Sigmoid colon (tissue), 4 donors: Measurements from ENCODE around the gene PIM3.

Experiments used
- CTCF ChIP-seq, 4 experiments: fragments of 450-650 bp in 3 of 4; fragments of 200-600 bp in 1 of 4; IDR thresholded peaks; one replicate each; pipeline ENCODE4 v1.5.1; 2016 to 2019; ENCODE audit warnings: antibody characterized with exemption in 4 of 4, mild to moderate bottlenecking in 3 of 4, moderate library complexity in 2 of 4
- EP300 ChIP-seq, 4 donors: sonication (generic); formaldehyde crosslinking; IDR thresholded peaks; one replicate each; pipeline ENCODE4 v1.6.1; 2017; ENCODE audit warnings: antibody characterized with exemption in 4 of 4
- POLR2A ChIP-seq, 2 donors: fragments of 450-650 bp; IDR thresholded peaks; one replicate each; pipeline ENCODE4 v1.6.1; 2016; ENCODE audit warnings: antibody characterized with exemption in 2 of 2, mild to moderate bottlenecking in 2 of 2, moderate library complexity in 2 of 2

GRCh38 chr22:49953027-49953679, 7.4 kb upstream of the PIM3 start:
- TF ChIP-seq POLR2A (IDR thresholded peaks at IDR 0.05) = no peak
- no peak for TF ChIP-seq CTCF (IDR thresholded peaks at IDR 0.05)
- TF ChIP-seq EP300 (IDR thresholded peaks at IDR 0.05) = no peak
